Measurements from ENCODE around the gene PSKH1.
"Not testable (repeated sequence)": the region's sequence is repeated elsewhere in the genome, so short reads cannot be mapped to it uniquely, and the experiment has no call there.

Gene PSKH1

GRCh38 chr16:67937713-67938112 is 44.7 kb downstream of the PSKH1 start:
- DNase-seq, result not testable (repeated sequence)

GRCh38 chr16:67939507-67940445 is 46.7 kb downstream of the PSKH1 start:
- DNase-seq, result peak in 2 of 56 donors; percentile 19 to 21

- no peak for DNase-seq
These were observed 47.5 kb downstream of the PSKH1 start for GRCh38 chr16:67940446-67941089.

GRCh38 chr16:67941469-67942199 is 48.6 kb downstream of the PSKH1 start:
- DNase-seq, result no peak

- peak in 17 of 56 donors; percentile 8 to 56 (median 20) for DNase-seq
These were observed 49.1 kb downstream of the PSKH1 start for GRCh38 chr16:67942200-67942509.

GRCh38 chr16:67942510-67943255 is 49.6 kb downstream of the PSKH1 start:
- DNase-seq, result peak in 1 of 56 donors; percentile 12

- no peak for DNase-seq
These were observed 50.2 kb downstream of the PSKH1 start for GRCh38 chr16:67943256-67943618.

GRCh38 chr16:67943619-67944504 is 50.8 kb downstream of the PSKH1 start, which contains the start of gene LCAT:
Gene LCAT (minus strand): TSS chr16:67944120. CDS start chr16:67944101, 19 bp downstream.
- DNase-seq, result peak in 54 of 56 donors; percentile 35 to 91 (median 76)

GRCh38 chr16:67944690-67945391 is 51.8 kb downstream of the PSKH1 start:
- DNase-seq, result peak in 1 of 56 donors; percentile 38

GRCh38 chr16:67945392-67945933 is 52.4 kb downstream of the PSKH1 start:
- DNase-seq, result no peak

GRCh38 chr16:67946128-67946569 is 53.1 kb downstream of the PSKH1 start:
- DNase-seq, result no peak

GRCh38 chr16:67946966-67947558 is 54.0 kb downstream of the PSKH1 start:
- no peak for DNase-seq

GRCh38 chr16:67948015-67948414 is 55.0 kb downstream of the PSKH1 start:
- no peak for DNase-seq

GRCh38 chr16:67949645-67950044 is 56.6 kb downstream of the PSKH1 start:
- DNase-seq, result no peak

GRCh38 chr16:67950335-67950843 is 57.3 kb downstream of the PSKH1 start:
- no peak for DNase-seq

- peak in 54 of 56 donors; percentile 43 to 94 (median 86) for DNase-seq
These were observed 58.4 kb downstream of the PSKH1 start for GRCh38 chr16:67951485-67951884.

- DNase-seq, result no peak
These were observed 60.8 kb downstream of the PSKH1 start for GRCh38 chr16:67953641-67954375.
